NCI-H2107 (cell line): ENCODE results near the gene SIGLEC8.
"Not testable (repeated sequence)": the region's sequence is repeated elsewhere in the genome, so short reads cannot be mapped to it uniquely, and the experiment has no call there.

Experiments
- DNase-seq: peaks from one replicate; lab custom pipeline; 2025; lab: John Stamatoyannopoulos, UW

SIGLEC8 gene

GRCh38 chr19:51447510-51447909 is 10.7 kb downstream of the SIGLEC8 start:
- DNase-seq, result not testable (repeated sequence)

- DNase-seq, result no peak
Observed at GRCh38 chr19:51441410-51442390, 16.6 kb downstream of the SIGLEC8 start.

- DNase-seq, result no peak
Observed at GRCh38 chr19:51440846-51441409, 17.3 kb downstream of the SIGLEC8 start.

- no peak for DNase-seq
Observed at GRCh38 chr19:51440052-51440451, 18.2 kb downstream of the SIGLEC8 start.

GRCh38 chr19:51439021-51439465 is 19.2 kb downstream of the SIGLEC8 start:
- no peak for DNase-seq

GRCh38 chr19:51434456-51434855 is 23.8 kb downstream of the SIGLEC8 start:
- DNase-seq, result no peak

GRCh38 chr19:51433043-51433442 is 25.2 kb downstream of the SIGLEC8 start:
- no peak for DNase-seq

- DNase-seq, result no peak
Observed at GRCh38 chr19:51431124-51431523, 27.1 kb downstream of the SIGLEC8 start.

GRCh38 chr19:51430221-51430620 is 28.0 kb downstream of the SIGLEC8 start:
- no peak for DNase-seq

- DNase-seq, result no peak
Observed at GRCh38 chr19:51427201-51427600, 31.1 kb downstream of the SIGLEC8 start.

- no peak for DNase-seq
Observed at GRCh38 chr19:51422053-51422448, 36.2 kb downstream of the SIGLEC8 start.

GRCh38 chr19:51421229-51422052 is 36.8 kb downstream of the SIGLEC8 start:
- DNase-seq, result no peak

- DNase-seq, result not testable (repeated sequence)
Observed at GRCh38 chr19:51420511-51420910, 37.7 kb downstream of the SIGLEC8 start.

- DNase-seq, result no peak
Observed at GRCh38 chr19:51418707-51419106, 39.5 kb downstream of the SIGLEC8 start.

GRCh38 chr19:51417810-51418157 is 40.5 kb downstream of the SIGLEC8 start:
- DNase-seq, result no peak

GRCh38 chr19:51417107-51417809 is 41.0 kb downstream of the SIGLEC8 start, which contains the start of gene SIGLEC10:
Gene SIGLEC10 (minus strand): TSS chr19:51417642. CDS start chr19:51417581, 61 bp downstream.
- no peak for DNase-seq

GRCh38 chr19:51416422-51416821 is 41.8 kb downstream of the SIGLEC8 start:
- not testable (repeated sequence) for DNase-seq

- DNase-seq, result no peak
Observed at GRCh38 chr19:51415187-51415586, 43.1 kb downstream of the SIGLEC8 start.

GRCh38 chr19:51410950-51411748 is 47.1 kb downstream of the SIGLEC8 start:
- DNase-seq, result no peak

- no peak for DNase-seq
Observed at GRCh38 chr19:51407511-51408131, 50.6 kb downstream of the SIGLEC8 start.
